ENCODE results near the gene CA11. TPM values are rescaled to one million over a fixed set of nuclear protein-coding genes. Genes with fewer than 3 reads are reported as not detected.

Gene CA11
- total RNA-seq, 2 donors from 2014 or later, result 10.5 to 11.9 TPM

DNA sequence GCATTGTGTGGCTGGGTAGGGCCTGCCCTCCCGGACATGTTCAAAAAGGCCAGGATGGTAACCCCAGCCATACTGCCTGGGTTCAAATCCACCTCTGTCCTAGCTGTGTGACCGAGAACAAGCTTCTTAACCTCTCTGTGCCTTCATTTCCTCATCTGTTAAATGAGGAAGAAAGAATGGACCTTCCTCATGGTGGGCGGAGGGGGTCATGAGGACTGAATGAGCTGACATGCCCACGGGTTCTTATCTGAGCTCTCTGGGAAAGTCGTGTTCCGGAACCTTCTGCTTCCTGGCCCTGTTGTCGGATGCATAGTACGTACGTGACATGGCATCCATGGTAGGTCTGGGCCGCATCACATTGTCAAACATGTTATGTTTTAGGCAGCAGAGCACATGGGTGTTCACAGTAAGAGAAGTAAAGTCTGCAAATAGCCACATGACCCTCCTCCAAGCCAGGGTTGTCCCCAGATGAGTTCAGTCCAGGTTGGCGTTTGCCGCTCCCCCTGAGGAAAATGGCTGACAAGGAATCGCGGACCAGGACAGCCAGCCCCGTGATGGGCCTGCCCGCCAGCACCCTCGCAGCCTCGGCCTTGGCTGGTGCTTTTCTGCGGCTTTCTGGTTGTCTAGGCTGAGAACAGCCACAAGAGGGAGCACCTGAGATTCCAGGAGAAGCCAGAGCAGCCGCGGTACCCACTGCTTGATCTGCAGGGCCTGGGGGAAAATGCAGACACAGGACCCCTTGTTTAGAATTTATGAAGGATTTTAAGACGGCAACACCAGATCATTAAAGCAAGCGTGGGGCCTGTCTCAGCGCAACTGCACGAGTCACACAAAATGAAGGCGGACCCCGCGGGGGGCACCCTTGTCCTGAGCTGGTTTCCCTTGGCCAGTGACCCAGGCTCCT, 29.2 kb upstream of the CA11 start:
- Mint-ChIP-seq H3K4me3 (no peak overlapping the region), H3K27me3 (ENCODE audit: low read depth) (no peaks in the 10 kb centered on the region), H3K27ac (no peak overlapping the region), H3K4me1 (ENCODE audit: low read depth) (peaks cover 5% of the 10 kb centered on the region), H3K9me3 (no peaks in the 10 kb centered on the region), H3K36me3 (ENCODE audit: insufficient read depth in 2 of 2) (no peaks in the 10 kb centered on the region)
- DNase-seq (peak; percentile 78 to 82), ATAC-seq (replicated peaks in 1 of 2) (peak; percentile 87 to 91)

DNA sequence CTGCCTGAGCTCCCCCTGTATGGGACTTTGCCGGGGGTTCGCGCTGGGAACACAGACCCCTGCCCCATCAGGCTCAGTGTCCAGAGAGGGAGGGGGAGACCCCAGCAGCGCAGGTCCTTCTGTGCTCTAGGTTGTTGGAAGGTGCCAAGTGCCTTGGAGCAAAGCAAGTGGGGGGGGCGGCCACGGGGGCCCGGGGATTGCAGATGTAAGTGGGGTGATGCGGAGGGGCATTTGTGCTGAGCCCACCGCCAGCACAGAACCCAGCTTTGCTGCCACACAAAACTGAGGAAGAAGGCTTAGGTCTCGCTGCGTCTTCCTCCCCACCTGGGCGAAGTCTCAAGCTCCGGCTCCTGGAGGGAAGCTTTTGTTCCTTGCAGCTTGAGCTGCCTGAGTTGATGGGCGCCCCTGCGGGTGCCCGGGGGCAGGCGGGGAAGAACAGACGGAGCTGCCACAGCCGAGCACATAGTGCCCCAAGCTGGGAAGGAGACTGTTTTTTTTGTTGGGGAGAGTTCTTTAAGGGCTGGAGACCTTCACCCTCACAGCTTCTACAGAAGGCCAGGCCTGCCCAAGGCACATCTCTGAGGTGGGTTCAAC, 28.3 kb upstream of the CA11 start:
- DNase-seq (no peak), ATAC-seq (replicated peaks in 1 of 2) (no peak)
- no peaks in the 10 kb centered on the region for H3K27me3 Mint-ChIP-seq (ENCODE audit: low read depth)
- peaks cover 5% of the 10 kb centered on the region for H3K4me1 Mint-ChIP-seq (ENCODE audit: low read depth)
- H3K4me3 Mint-ChIP-seq, result no peak overlapping the region
- H3K27ac Mint-ChIP-seq, result no peak overlapping the region
- H3K9me3 Mint-ChIP-seq, result peaks cover 0 to 6% of the 10 kb centered on the region in 2 donors
- H3K36me3 Mint-ChIP-seq (ENCODE audit: insufficient read depth in 2 of 2), result peaks cover 0 to 2% of the 10 kb centered on the region in 2 donors

DNA sequence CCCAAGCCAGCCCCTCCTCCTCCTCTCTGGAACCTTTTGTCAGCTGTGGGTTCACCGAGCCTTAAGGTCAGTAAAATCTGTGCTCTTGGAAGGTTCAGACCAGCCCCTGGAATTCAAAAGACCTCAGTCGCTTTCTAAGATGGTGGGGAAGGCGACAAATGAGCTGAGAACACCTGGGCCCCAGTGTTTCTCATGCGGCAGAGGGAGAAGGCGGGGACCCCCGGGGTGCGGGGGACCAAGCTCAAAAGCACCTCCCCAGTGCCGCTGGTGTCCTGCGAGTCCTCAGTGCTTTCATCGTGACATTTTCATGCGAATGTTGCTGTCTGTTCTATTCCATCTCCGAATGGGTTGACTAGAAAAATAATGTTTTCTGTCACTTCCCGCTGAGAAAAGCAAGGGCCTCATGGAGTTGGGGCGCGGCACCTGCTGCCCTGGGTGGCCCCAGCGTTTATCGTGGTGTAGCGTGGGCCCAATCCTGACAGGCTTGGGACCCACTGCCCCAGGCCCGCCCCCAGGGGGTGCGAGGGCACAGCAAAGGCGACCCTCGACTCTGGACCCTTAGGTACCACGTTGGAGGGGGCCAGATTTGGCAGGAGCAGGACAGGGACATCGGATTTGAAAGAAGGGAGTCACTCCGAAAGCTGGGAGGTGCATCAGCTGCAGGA, 27.6 kb upstream of the CA11 start:
- peaks cover 5% of the 10 kb centered on the region for H3K4me1 Mint-ChIP-seq (ENCODE audit: low read depth)
- no peak overlapping the region for H3K4me3 Mint-ChIP-seq
- no peak overlapping the region for H3K27ac Mint-ChIP-seq

DNA sequence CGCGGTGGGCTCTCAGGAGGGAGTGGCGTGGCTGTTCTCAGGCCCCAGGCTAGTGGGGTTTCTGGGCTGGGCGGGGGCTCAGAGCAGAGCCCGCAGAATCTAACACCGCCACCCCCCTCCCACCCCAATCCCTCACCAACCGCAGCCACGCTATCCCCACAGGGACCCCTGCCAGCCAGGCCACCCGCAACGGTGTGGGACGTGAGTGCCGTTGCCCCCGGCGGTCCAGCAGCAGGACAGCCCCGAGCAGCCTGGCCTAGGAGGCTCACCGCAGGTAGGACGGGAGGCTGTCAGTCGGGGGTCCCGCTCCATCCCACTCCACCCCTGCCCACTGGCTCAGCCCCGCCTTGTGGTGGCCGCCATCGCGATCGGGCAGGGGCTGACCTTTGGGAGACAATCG, 27.0 kb upstream of the CA11 start, which contains the start of gene NTN5:
Gene NTN5, minus strand, starts transcription at position 24 of the 400 bp plus-strand sequence. CDS start 2,031 bp downstream, outside the sequence.
- no peak within 1 kb of the TSS for H3K27ac Mint-ChIP-seq
- H3K4me1 Mint-ChIP-seq (ENCODE audit: low read depth), result peaks cover 5% of the 10 kb centered on the region

More for the DNA sequence above, 27.6 kb upstream of the CA11 start:
- Mint-ChIP-seq H3K27me3 (ENCODE audit: low read depth) (no peaks in the 10 kb centered on the region), H3K9me3 (peaks cover 0 to 6% of the 10 kb centered on the region in 2 donors), H3K36me3 (ENCODE audit: insufficient read depth in 2 of 2) (peaks cover 0 to 2% of the 10 kb centered on the region in 2 donors)
- DNase-seq, result no peak
- no peak for ATAC-seq (replicated peaks in 1 of 2)

DNA sequence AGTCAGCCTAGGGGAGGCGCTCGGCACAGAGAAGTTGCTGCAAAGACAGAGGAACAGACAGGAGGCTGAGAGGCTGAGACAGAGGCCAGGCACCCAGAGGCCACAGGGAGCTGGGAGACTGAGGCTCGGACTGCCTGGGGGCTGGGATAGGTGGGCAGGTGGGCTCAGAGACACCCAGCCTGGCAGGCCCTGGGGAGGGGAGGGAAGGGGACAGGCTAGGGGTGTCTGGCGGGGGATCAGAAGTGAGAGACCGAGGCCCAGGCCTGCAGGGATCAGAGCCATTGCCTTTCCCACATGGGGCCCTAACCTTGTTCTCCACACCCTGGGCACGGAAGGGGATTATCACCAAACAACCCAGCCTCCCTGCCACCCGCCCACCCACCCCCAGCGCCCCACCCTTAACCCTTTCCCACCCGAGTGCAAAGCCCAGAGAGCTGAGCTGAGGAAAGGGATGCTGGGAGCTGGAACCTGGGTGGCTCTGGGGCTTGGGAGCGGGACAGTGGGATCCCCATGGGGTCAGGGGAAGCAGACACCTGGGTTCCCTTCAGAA, 25.5 kb upstream of the CA11 start:
- no peak for ATAC-seq (replicated peaks in 1 of 2)
- H3K9me3 Mint-ChIP-seq, result peaks cover 0 to 6% of the 10 kb centered on the region in 2 donors

More for the DNA sequence above, 27.0 kb upstream of the CA11 start, which contains the start of gene NTN5:
- Mint-ChIP-seq H3K4me3 (no peak within 1 kb of the TSS), H3K9me3 (peaks cover 0 to 6% of the 10 kb centered on the region in 2 donors), H3K36me3 (ENCODE audit: insufficient read depth in 2 of 2) (peaks cover 0 to 2% of the 10 kb centered on the region in 2 donors), H3K27me3 (ENCODE audit: low read depth) (no peaks in the 10 kb centered on the region)
- ATAC-seq (replicated peaks in 1 of 2) (no peak), DNase-seq (no peak)

DNA sequence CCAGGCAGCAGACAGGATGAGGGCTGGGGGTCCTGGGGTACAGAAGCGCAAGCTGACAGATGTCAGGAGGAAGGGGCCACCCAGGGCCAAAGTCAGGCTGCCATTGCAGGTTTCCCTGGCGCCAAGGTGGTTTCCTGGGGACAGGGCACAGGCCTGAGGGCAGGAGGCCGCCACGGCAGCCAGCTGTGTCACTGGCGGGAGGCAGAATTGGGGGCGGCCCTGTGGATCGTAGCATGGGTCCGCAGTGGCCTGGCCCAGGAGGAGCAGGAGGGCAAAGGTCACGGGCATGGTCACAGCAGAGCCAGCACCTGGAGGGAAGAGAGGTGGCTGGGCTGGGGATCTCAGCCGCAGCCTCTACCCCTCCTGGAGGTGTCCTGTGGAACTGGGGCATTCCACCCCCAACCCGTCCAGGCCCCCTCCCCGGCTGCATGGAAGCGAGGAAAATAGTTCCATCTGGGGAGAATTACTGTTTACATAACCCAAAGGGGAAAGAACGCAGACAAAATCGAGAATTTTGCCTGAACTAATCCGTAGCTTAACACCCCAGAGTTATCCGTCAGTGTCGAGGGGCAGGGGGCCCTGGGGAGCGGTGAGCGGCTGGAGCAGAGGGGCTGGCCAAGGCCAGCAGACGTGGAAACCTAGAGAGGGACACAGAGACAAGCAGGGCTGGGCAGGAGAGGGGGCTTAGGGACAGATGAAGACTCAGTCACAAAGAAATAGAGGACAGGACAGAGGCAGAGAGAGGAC, 24.9 kb upstream of the CA11 start:
- ATAC-seq (replicated peaks in 1 of 2), result no peak
- peaks cover 0 to 2% of the 10 kb centered on the region in 2 donors for H3K36me3 Mint-ChIP-seq (ENCODE audit: insufficient read depth in 2 of 2)
- H3K9me3 Mint-ChIP-seq, result peaks cover 0 to 6% of the 10 kb centered on the region in 2 donors

More for the DNA sequence above, 25.5 kb upstream of the CA11 start:
- peaks cover 0 to 2% of the 10 kb centered on the region in 2 donors for H3K36me3 Mint-ChIP-seq (ENCODE audit: insufficient read depth in 2 of 2)
- H3K27me3 Mint-ChIP-seq (ENCODE audit: low read depth), result no peaks in the 10 kb centered on the region
- H3K27ac Mint-ChIP-seq, result no peak overlapping the region
- peaks cover 5% of the 10 kb centered on the region for H3K4me1 Mint-ChIP-seq (ENCODE audit: low read depth)
- no peak for DNase-seq
- no peak overlapping the region for H3K4me3 Mint-ChIP-seq

DNA sequence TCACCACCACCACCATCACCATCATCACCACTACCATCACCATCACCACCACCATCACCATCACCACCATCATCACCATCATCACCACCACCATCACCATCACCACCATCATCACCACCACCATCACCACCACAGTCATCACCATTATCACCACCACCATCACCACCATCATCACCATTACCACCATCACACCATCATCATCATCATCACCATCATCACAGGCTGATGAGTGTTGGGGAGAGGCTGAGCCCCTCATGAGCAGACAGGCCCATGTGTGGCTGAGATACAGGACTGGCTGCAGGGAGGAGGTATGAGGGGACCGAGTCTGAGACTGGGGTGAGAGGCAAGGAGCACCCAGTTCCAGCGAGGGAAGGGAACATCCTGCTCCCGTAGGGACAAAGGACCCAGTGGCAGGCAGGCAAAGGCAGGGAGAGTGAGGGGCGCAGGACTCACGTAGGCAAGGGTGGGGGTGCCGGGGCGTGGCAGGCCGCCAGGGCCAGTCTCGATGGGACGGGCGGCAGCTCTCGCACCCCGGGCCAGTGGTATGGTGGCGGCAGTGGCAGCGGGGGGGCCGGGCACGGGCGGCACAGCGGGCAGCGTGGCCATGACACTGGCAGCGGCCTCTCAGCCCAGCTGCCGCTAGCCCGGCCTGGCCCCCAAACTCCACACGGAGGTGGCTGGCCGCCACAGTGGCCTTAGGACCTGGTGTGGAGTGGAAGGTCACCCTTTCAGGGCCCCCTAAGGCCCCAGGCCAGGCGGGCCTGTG, 24.1 kb upstream of the CA11 start:
- peaks cover 0 to 2% of the 10 kb centered on the region in 2 donors for H3K36me3 Mint-ChIP-seq (ENCODE audit: insufficient read depth in 2 of 2)
- peaks cover under 1% of the 10 kb centered on the region for H3K4me1 Mint-ChIP-seq (ENCODE audit: low read depth)
- H3K9me3 Mint-ChIP-seq, result peaks cover 0 to 6% of the 10 kb centered on the region in 2 donors
- ATAC-seq (replicated peaks in 1 of 2), result no peak
- H3K4me3 Mint-ChIP-seq, result no peak overlapping the region
- H3K27me3 Mint-ChIP-seq (ENCODE audit: low read depth), result no peaks in the 10 kb centered on the region
- H3K27ac Mint-ChIP-seq, result peak overlapping the region; percentile 24
- no peak for DNase-seq

More for the DNA sequence above, 24.9 kb upstream of the CA11 start:
- Mint-ChIP-seq H3K4me1 (ENCODE audit: low read depth) (peaks cover 5% of the 10 kb centered on the region), H3K27ac (no peak overlapping the region), H3K27me3 (ENCODE audit: low read depth) (no peaks in the 10 kb centered on the region), H3K4me3 (no peak overlapping the region)
- DNase-seq, result no peak

DNA sequence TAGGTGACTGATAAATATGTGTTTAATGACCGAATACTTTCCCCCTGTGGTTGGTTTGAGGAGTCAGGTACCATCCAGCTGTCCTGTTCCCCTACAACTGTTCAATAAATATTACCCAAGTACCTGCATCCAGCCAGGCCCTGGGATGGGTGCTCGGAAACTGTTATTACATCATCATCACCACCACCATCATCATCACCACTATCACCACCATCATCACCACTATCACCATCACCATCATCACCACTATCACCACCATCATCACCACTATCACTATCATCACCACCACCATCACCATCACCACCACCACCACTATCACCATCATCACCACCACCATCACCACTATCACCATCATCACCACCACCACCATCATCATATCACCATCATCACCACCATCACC, 22.8 kb upstream of the CA11 start:
- Mint-ChIP-seq H3K27ac (no peak overlapping the region), H3K9me3 (peaks cover 0 to 6% of the 10 kb centered on the region in 2 donors), H3K4me1 (ENCODE audit: low read depth) (no peaks in the 10 kb centered on the region), H3K4me3 (no peak overlapping the region), H3K36me3 (ENCODE audit: insufficient read depth in 2 of 2) (peaks cover 0 to 2% of the 10 kb centered on the region in 2 donors), H3K27me3 (ENCODE audit: low read depth) (no peaks in the 10 kb centered on the region)
- ATAC-seq (replicated peaks in 1 of 2) (no peak), DNase-seq (no peak)

DNA sequence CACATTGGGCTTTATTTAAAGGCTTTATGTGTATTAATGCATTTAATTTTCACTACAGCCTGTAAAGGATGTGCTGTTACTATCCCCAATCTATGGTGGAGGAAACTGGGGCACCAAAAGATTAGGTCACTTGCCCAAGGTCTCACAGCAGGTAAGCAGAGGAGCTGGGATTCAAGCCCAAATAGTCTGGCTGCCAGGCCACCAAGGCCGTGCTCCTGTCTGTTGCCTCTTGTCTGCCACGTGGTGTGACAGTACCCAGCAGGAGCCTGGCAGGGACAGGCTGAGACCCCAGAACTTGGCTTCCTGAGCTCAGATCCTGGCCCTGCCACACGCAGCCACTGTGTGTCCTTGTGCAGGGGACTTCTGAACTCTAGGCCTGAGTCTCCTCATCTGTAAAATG, 22.3 kb upstream of the CA11 start:
- DNase-seq, result no peak
- H3K4me1 Mint-ChIP-seq (ENCODE audit: low read depth), result no peaks in the 10 kb centered on the region
- H3K36me3 Mint-ChIP-seq (ENCODE audit: insufficient read depth in 2 of 2), result peaks cover 0 to 2% of the 10 kb centered on the region in 2 donors
- no peak overlapping the region for H3K27ac Mint-ChIP-seq
- no peak for ATAC-seq (replicated peaks in 1 of 2)
- no peaks in the 10 kb centered on the region for H3K27me3 Mint-ChIP-seq (ENCODE audit: low read depth)
- no peak overlapping the region for H3K4me3 Mint-ChIP-seq
- H3K9me3 Mint-ChIP-seq, result peaks cover 0 to 6% of the 10 kb centered on the region in 2 donors

DNA sequence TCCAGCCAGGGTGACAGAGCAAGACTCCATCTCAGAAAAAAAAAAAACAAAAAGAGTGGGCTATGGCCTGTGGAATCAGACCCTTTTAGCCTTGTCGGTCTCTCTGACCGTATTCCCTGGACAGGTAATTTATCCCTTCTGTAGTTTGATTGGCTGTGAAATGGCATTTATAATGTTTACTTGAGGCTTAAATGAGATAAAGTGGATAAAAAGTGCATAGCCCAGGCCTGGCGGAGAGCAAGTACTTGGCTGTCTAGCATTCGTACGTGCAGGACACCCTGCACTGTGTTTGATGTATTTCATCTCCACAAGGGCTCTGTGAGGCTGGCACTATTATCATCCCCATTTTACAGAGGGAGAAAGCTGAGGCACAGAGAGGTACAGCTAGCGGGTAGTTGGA, 19.8 kb upstream of the CA11 start:
- H3K9me3 Mint-ChIP-seq, result peaks cover 0 to 6% of the 10 kb centered on the region in 2 donors
- H3K36me3 Mint-ChIP-seq (ENCODE audit: insufficient read depth in 2 of 2), result peaks cover 0 to 2% of the 10 kb centered on the region in 2 donors
- no peak overlapping the region for H3K4me3 Mint-ChIP-seq
- H3K4me1 Mint-ChIP-seq (ENCODE audit: low read depth), result peaks cover 4% of the 10 kb centered on the region
- DNase-seq (no peak), ATAC-seq (replicated peaks in 1 of 2) (no peak)
- H3K27ac Mint-ChIP-seq, result no peak overlapping the region
- H3K27me3 Mint-ChIP-seq (ENCODE audit: low read depth), result no peaks in the 10 kb centered on the region

DNA sequence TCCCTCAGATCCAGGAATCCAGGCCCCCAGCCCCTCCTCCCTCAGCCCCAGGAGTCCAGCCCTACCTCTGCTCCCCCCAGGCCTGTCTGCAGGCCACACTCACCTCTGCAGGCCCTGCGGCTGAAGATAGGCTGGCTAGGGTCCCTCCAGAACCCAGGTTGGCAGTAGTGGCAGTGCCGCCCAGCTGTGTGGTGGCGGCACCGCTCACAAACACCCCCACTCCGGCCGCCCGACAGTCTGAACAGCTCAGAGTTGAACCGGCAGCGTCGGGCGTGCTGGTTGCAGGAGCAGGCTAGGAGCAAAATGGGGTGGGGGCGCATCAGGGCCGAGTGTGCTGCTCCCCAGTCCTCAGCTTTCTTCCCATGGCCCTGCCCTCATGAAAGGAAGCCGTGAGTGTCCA, 18.5 kb upstream of the CA11 start:
- H3K36me3 Mint-ChIP-seq (ENCODE audit: insufficient read depth in 2 of 2), result no peaks in the 10 kb centered on the region
- peaks cover 0 to under 1% of the 10 kb centered on the region in 2 donors for H3K9me3 Mint-ChIP-seq
- no peak for ATAC-seq (replicated peaks in 1 of 2)
- DNase-seq, result no peak
- H3K27me3 Mint-ChIP-seq (ENCODE audit: low read depth), result no peaks in the 10 kb centered on the region
- H3K4me1 Mint-ChIP-seq (ENCODE audit: low read depth), result peaks cover 7% of the 10 kb centered on the region
- H3K27ac Mint-ChIP-seq, result no peak overlapping the region
- no peak overlapping the region for H3K4me3 Mint-ChIP-seq

DNA sequence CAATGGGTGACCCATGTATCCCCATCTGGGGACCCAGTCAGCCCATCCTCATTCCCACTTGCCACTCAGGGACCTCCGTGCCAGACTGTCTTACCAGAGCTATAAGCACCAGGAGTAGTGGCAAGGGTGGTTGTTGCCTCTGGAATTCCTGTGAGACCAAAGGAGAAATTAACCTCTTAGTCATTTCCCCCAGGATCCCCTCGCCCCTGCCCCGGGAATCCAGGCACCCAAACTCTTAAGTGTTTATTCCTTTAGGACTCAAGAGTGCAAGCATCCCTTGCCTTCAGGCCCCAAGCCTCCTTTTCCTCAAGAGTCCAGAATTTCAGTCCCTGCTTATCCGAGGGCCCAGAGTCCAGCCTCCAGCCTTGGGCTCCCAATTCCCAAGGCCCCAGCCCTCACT, 17.7 kb upstream of the CA11 start:
- Mint-ChIP-seq H3K27me3 (ENCODE audit: low read depth) (no peaks in the 10 kb centered on the region), H3K9me3 (no peaks in the 10 kb centered on the region), H3K4me1 (ENCODE audit: low read depth) (peaks cover 7% of the 10 kb centered on the region), H3K4me3 (no peak overlapping the region), H3K27ac (no peak overlapping the region), H3K36me3 (ENCODE audit: insufficient read depth in 2 of 2) (no peaks in the 10 kb centered on the region)
- DNase-seq, result no peak
- ATAC-seq (replicated peaks in 1 of 2), result no peak
